ENCODE results near the gene B3GNT2.

DNA sequence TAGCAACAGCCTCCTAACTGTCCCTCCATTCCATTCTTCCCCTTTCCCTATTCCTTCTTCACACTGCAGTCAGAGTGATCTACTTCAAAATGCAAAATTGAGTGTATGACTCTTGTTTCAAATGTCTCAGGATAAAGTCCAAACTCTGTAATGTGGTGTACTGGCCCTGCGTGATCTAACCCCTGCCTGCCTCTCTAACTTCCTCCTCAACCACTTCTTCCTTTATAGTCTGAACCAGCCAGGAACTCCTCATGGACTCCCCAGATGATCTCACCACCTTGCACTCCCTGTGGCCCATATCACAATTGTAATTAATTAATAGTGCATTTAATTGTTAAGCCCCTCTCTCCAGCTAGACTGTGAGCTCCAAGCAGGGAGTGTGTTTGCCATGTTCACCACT lies 3.1 kb upstream of the B3GNT2 start:
- TF ChIP-seq, protein P1, sequence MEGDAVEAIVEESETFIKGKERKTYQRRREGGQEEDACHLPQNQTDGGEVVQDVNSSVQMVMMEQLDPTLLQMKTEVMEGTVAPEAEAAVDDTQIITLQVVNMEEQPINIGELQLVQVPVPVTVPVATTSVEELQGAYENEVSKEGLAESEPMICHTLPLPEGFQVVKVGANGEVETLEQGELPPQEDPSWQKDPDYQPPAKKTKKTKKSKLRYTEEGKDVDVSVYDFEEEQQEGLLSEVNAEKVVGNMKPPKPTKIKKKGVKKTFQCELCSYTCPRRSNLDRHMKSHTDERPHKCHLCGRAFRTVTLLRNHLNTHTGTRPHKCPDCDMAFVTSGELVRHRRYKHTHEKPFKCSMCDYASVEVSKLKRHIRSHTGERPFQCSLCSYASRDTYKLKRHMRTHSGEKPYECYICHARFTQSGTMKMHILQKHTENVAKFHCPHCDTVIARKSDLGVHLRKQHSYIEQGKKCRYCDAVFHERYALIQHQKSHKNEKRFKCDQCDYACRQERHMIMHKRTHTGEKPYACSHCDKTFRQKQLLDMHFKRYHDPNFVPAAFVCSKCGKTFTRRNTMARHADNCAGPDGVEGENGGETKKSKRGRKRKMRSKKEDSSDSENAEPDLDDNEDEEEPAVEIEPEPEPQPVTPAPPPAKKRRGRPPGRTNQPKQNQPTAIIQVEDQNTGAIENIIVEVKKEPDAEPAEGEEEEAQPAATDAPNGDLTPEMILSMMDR (IDR thresholded peaks at IDR 0.05): no peak
- no peak for TF ChIP-seq POLR2A (IDR thresholded peaks at IDR 0.05)
